ENCODE measurements around the gene KRT76. TPM values are rescaled to one million over a fixed set of nuclear protein-coding genes. Genes with fewer than 3 reads are reported as not detected.

KRT76 gene
- total RNA-seq, 1 experiment from 2014 or later, result not detected

- peaks cover 93% of the 10 kb centered on the region for H3K27me3 Mint-ChIP-seq (ENCODE audit: unreplicated experiment)
- no TSS peak for BruUV-seq (replicated peaks)
- no peak overlapping the region for H3K27ac Mint-ChIP-seq (ENCODE audit: unreplicated experiment)
- no peak for TF ChIP-seq CTCF (IDR thresholded peaks at IDR 0.05; ENCODE audit: unreplicated experiment)
- H3K4me1 Mint-ChIP-seq (ENCODE audit: low read depth, unreplicated experiment), result no peaks in the 10 kb centered on the region
- intact Hi-C loops (cut with micrococcal nuclease; ENCODE audit: unreplicated experiment), result no loop called here
- CTCF ChIA-PET, result no interaction called here
- no peak for DNase-seq
- H3K4me3 Mint-ChIP-seq (ENCODE audit: low read depth, unreplicated experiment), result no peak overlapping the region
- H3K36me3 Mint-ChIP-seq (ENCODE audit: insufficient read depth, unreplicated experiment), result no peaks in the 10 kb centered on the region
- no peaks in the 10 kb centered on the region for H3K9me3 Mint-ChIP-seq (ENCODE audit: low read depth, unreplicated experiment)
Observed at GRCh38 chr12:52781399-52782082, 4.4 kb upstream of the KRT76 start.

GRCh38 chr12:52779914-52780313 is 2.8 kb upstream of the KRT76 start:
- H3K4me1 Mint-ChIP-seq (ENCODE audit: low read depth, unreplicated experiment), result no peaks in the 10 kb centered on the region
- intact Hi-C loops (cut with micrococcal nuclease; ENCODE audit: unreplicated experiment), result no loop called here
- H3K36me3 Mint-ChIP-seq (ENCODE audit: insufficient read depth, unreplicated experiment), result no peaks in the 10 kb centered on the region
- CTCF ChIA-PET, result no interaction called here
- H3K27me3 Mint-ChIP-seq (ENCODE audit: unreplicated experiment), result peaks cover 93% of the 10 kb centered on the region
- no peak overlapping the region for H3K27ac Mint-ChIP-seq (ENCODE audit: unreplicated experiment)
- no peak for DNase-seq
- no peak for TF ChIP-seq CTCF (IDR thresholded peaks at IDR 0.05; ENCODE audit: unreplicated experiment)
- no TSS peak for BruUV-seq (replicated peaks)
- H3K9me3 Mint-ChIP-seq (ENCODE audit: low read depth, unreplicated experiment), result no peaks in the 10 kb centered on the region
- no peak overlapping the region for H3K4me3 Mint-ChIP-seq (ENCODE audit: low read depth, unreplicated experiment)

- CTCF ChIA-PET, result no interaction called here
- no peaks in the 10 kb centered on the region for H3K36me3 Mint-ChIP-seq (ENCODE audit: insufficient read depth, unreplicated experiment)
- H3K4me1 Mint-ChIP-seq (ENCODE audit: low read depth, unreplicated experiment), result no peaks in the 10 kb centered on the region
- no TSS peak for BruUV-seq (replicated peaks)
- no peak overlapping the region for H3K4me3 Mint-ChIP-seq (ENCODE audit: low read depth, unreplicated experiment)
- H3K9me3 Mint-ChIP-seq (ENCODE audit: low read depth, unreplicated experiment), result no peaks in the 10 kb centered on the region
- H3K27ac Mint-ChIP-seq (ENCODE audit: unreplicated experiment), result no peak overlapping the region
- intact Hi-C loops (cut with micrococcal nuclease; ENCODE audit: unreplicated experiment), result no loop called here
- no peak for DNase-seq
- peaks cover 82% of the 10 kb centered on the region for H3K27me3 Mint-ChIP-seq (ENCODE audit: unreplicated experiment)
- no peak for TF ChIP-seq CTCF (IDR thresholded peaks at IDR 0.05; ENCODE audit: unreplicated experiment)
Observed at GRCh38 chr12:52778833-52779232, 1.7 kb upstream of the KRT76 start.

- TF ChIP-seq CTCF (IDR thresholded peaks at IDR 0.05; ENCODE audit: unreplicated experiment), result no peak
- H3K36me3 Mint-ChIP-seq (ENCODE audit: insufficient read depth, unreplicated experiment), result no peaks in the 10 kb centered on the region
- no TSS peak for BruUV-seq (replicated peaks)
- H3K4me1 Mint-ChIP-seq (ENCODE audit: low read depth, unreplicated experiment), result no peaks in the 10 kb centered on the region
- H3K9me3 Mint-ChIP-seq (ENCODE audit: low read depth, unreplicated experiment), result no peaks in the 10 kb centered on the region
- no peak overlapping the region for H3K27ac Mint-ChIP-seq (ENCODE audit: unreplicated experiment)
- DNase-seq, result no peak
- H3K4me3 Mint-ChIP-seq (ENCODE audit: low read depth, unreplicated experiment), result no peak overlapping the region
- intact Hi-C loops (cut with micrococcal nuclease; ENCODE audit: unreplicated experiment), result no loop called here
- CTCF ChIA-PET, result interaction anchor here (0.8 to 1.1 kb wide), 2 partner anchors 9 to 11 kb away, joined by 3 to 4 read pairs; no protein-coding TSS in a partner anchor
- peaks cover 79% of the 10 kb centered on the region for H3K27me3 Mint-ChIP-seq (ENCODE audit: unreplicated experiment)
Observed at GRCh38 chr12:52777566-52777965, 421 bp upstream of the KRT76 start.

Measured in Calu3 (cell line).